Measurements from ENCODE around the gene PPM1J. TPM values are rescaled to one million over a fixed set of nuclear protein-coding genes. Genes with fewer than 3 reads are reported as not detected.
"Not testable (repeated sequence)": the region's sequence is repeated elsewhere in the genome, so short reads cannot be mapped to it uniquely, and the experiment has no call there.

Gene PPM1J
- total RNA-seq, 4 donors from 2014 or later: 2.2 to 4.8 (median 2.9) TPM

DNA sequence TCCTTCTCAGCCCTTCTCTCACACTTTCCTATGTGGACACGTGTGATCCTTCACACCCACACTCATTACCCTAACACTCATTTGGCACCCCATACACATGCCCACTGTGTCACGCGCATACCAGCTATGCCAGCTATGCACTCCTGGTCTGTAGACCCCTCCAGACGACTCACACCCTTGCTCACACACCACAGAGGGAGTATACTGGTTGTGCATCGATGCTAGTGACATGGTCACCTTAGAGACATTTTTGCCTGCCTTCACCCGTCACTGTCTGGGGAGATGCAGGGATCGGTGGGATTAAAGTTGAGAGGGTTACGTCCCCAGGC lies 8.3 kb upstream of the PPM1J start:
- Histone ChIP-seq H3K27ac (no peak overlapping the region), H3K4me1 (peaks cover 9 to 27% (median 13%) of the 10 kb centered on the region in 3 donors), H3K4me3 (no peak overlapping the region), H3K36me3 (no peaks in the 10 kb centered on the region), H3K27me3 (peaks cover 0 to 31% (median 0%) of the 10 kb centered on the region in 4 donors), H3K9me3 (no peaks in the 10 kb centered on the region)
- no peak for DNase-seq
- WGBS, 2 donors: 75 to 77% methylated on average over 5 to 6 of the region's 8 CpGs
- TF ChIP-seq POLR2A (IDR thresholded peaks at IDR 0.05): no peak
- no peak for TF ChIP-seq CTCF (IDR thresholded peaks at IDR 0.05)
- intact Hi-C loops (cut with DNase I): loop anchor here (10.0 kb wide), 1 partner anchor 321 kb away; no protein-coding TSS in a partner anchor

- H3K27ac ChIP-seq: no peak overlapping the region
- intact Hi-C loops (cut with DNase I): loop anchor here (10.0 kb wide), 1 partner anchor 322 kb away; no protein-coding TSS in a partner anchor
- no peaks in the 10 kb centered on the region for H3K36me3 ChIP-seq
- H3K4me3 ChIP-seq: peak overlapping the region in 3 of 4 donors; percentile 12 to 54 (median 20)
- TF ChIP-seq POLR2A (IDR thresholded peaks at IDR 0.05): no peak
- TF ChIP-seq CTCF (IDR thresholded peaks at IDR 0.05): no peak
- WGBS, 2 donors: 19 to 24% methylated on average over 6 to 12 of the region's 35 CpGs
- peaks cover 9 to 30% (median 13%) of the 10 kb centered on the region in 3 donors for H3K4me1 ChIP-seq
- no peak for DNase-seq
- H3K9me3 ChIP-seq: no peaks in the 10 kb centered on the region
- H3K27me3 ChIP-seq: peaks cover 0 to 31% (median 0%) of the 10 kb centered on the region in 4 donors
Observed at GRCh38 chr1:112722601-112723510, 7.7 kb upstream of the PPM1J start.

DNA sequence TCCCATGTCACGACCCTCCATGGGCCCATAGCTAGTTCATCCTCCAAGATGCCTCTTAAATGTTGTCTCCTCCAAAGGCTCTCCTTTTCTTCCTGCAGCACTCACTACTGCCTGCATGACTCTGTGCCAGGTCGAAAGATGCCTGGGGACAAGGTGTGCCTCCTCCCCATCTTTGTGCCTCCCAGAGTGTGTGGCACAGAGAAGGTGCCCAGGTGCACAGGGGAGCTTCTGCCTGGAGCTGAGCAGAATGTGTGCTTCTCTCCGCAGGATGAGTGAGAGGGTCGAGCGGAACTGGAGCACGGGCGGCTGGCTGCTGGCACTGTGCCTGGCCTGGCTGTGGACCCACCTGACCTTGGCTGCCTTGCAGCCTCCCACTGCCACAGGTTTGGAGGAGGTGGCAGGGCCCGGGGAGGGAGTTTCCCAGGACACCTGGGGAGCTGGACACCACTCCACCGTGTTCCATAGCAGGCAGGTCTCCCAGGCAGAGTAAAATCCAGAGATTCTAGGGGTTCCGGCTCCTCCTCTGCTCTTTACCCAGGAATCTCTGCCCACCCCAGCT lies 6.9 kb upstream of the PPM1J start:
- intact Hi-C loops (cut with DNase I): loop anchor here (10.0 kb wide), 1 partner anchor 323 kb away; no protein-coding TSS in a partner anchor
- no peaks in the 10 kb centered on the region for H3K9me3 ChIP-seq
- 40 to 88% methylated on average over 1 to 3 of the region's 10 CpGs for WGBS, 2 donors
- H3K27ac ChIP-seq: no peak overlapping the region
- peak overlapping the region in 1 of 4 donors; percentile 20 for H3K4me3 ChIP-seq
- no peak for TF ChIP-seq POLR2A (IDR thresholded peaks at IDR 0.05)
- TF ChIP-seq CTCF (IDR thresholded peaks at IDR 0.05): no peak
- DNase-seq: no peak
- H3K4me1 ChIP-seq: peaks cover 9 to 30% (median 13%) of the 10 kb centered on the region in 3 donors
- H3K36me3 ChIP-seq: no peaks in the 10 kb centered on the region
- H3K27me3 ChIP-seq: peaks cover 0 to 33% (median 0%) of the 10 kb centered on the region in 4 donors

GRCh38 chr1:112721294-112721693 lies 6.2 kb upstream of the PPM1J start:
- intact Hi-C loops (cut with DNase I): loop anchor here (10.0 kb wide), 1 partner anchor 324 kb away; no protein-coding TSS in a partner anchor
- not testable (repeated sequence) for H3K36me3 ChIP-seq, H3K9me3 ChIP-seq, H3K27ac ChIP-seq, DNase-seq, H3K4me3 ChIP-seq
- WGBS, 2 donors: 95 to 96% methylated on average over 2 of the region's 2 CpGs
- Histone ChIP-seq H3K4me1 (peaks cover 9 to 32% (median 13%) of the 10 kb centered on the region in 3 donors), H3K27me3 (peaks cover 0 to 33% (median 0%) of the 10 kb centered on the region in 4 donors)

DNA sequence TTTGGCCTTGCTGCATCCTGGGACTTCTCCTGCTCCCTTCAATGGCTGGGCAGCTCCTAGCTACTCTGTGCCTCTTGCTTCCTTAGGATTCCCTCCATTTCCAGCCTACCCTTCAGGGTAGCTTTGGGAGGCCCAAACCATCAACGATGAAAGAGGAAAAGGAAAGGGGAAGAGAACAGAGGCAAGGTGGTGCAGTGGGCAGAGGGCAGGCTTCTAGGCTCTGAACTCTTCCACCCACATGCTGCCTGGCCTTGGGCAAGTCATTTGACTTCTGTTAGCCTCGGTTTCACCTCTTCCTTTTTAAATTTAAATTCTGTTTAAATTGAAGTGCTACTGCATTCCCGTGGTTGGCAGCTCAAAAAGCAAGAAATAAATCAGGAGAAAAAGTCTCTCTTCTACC lies 5.7 kb upstream of the PPM1J start:
- H3K27me3 ChIP-seq: peaks cover 0 to 33% (median 0%) of the 10 kb centered on the region in 4 donors
- WGBS, 2 donors: 48 to 57% methylated on average over 3 of the region's 3 CpGs
- H3K4me3 ChIP-seq: no peak overlapping the region
- H3K36me3 ChIP-seq: no peaks in the 10 kb centered on the region
- peaks cover 12 to 37% (median 13%) of the 10 kb centered on the region in 3 donors for H3K4me1 ChIP-seq
- no peak for TF ChIP-seq POLR2A (IDR thresholded peaks at IDR 0.05)
- TF ChIP-seq CTCF (IDR thresholded peaks at IDR 0.05): no peak
- intact Hi-C loops (cut with DNase I): loop anchor here (10.0 kb wide), 1 partner anchor 324 kb away; no protein-coding TSS in a partner anchor
- no peak overlapping the region for H3K27ac ChIP-seq
- no peaks in the 10 kb centered on the region for H3K9me3 ChIP-seq
- DNase-seq: no peak

Measured in esophagus squamous epithelium (tissue), 5 donors.